ENCODE data around the gene MT1HL1. TPM values are rescaled to one million over a fixed set of nuclear protein-coding genes. Genes with fewer than 3 reads are reported as not detected.

Gene MT1HL1
- total and polyA plus RNA-seq, 4 donors = 0.78 TPM; not detected in 3

- Histone ChIP-seq H3K4me1 (ENCODE audit: control insufficient read depth in 4 of 4, insufficient read depth in 4 of 4, low read length in 3 of 4) (no peaks in the 10 kb centered on the region), H3K27ac (ENCODE audit: low read depth in 1 of 2, low read length in 2 of 2) (no peak overlapping the region), H3K36me3 (ENCODE audit: control insufficient read depth in 4 of 4, insufficient read depth in 3 of 4, low read depth in 1 of 4, low read length in 3 of 4) (no peaks in the 10 kb centered on the region), H3K9ac (ENCODE audit: low read depth in 1 of 2, low read length in 2 of 2) (no peak overlapping the region), H3K27me3 (ENCODE audit: control insufficient read depth in 4 of 4, insufficient read depth in 4 of 4, low read length in 3 of 4) (no peaks in the 10 kb centered on the region), H3K4me3 (ENCODE audit: low read depth in 1 of 3, low read length in 3 of 3) (no peak overlapping the region), H3K9me3 (ENCODE audit: control insufficient read depth in 4 of 4, low read length in 3 of 4) (peaks cover 0 to 11% (median 6%) of the 10 kb centered on the region in 4 donors)
- DNase-seq (ENCODE audit: low spot score) = no peak
- 45% methylated on average over 1 of the region's 1 CpG for WGBS
- TF ChIP-seq ZBTB33 (IDR thresholded peaks at IDR 0.05) (no peak), NR2F2 (IDR thresholded peaks at IDR 0.05) (no peak), CTCF (IDR thresholded peaks at IDR 0.05; ENCODE audit: low read depth, low read length, missing input control) (no peak), HNF4G (IDR thresholded peaks at IDR 0.05) (no peak), SP1 (IDR thresholded peaks at IDR 0.05) (no peak), EGR1 (IDR thresholded peaks at IDR 0.05; ENCODE audit: low read depth in 2 of 2) (no peak), HNF4A (conservative IDR thresholded peaks at IDR 0.05) (no peak), MAX (IDR thresholded peaks at IDR 0.05) (no peak), REST (IDR thresholded peaks at IDR 0.05) (no peak), YY1 (IDR thresholded peaks at IDR 0.05) (no peak), FOXA1 (IDR thresholded peaks at IDR 0.05) (no peak), TAF1 (conservative IDR thresholded peaks at IDR 0.05) (no peak), ATF3 (IDR thresholded peaks at IDR 0.05) (no peak), RXRA (IDR thresholded peaks at IDR 0.05) (no peak), RAD21 (IDR thresholded peaks at IDR 0.05) (no peak), FOXA2 (IDR thresholded peaks at IDR 0.05) (no peak), JUND (IDR thresholded peaks at IDR 0.05) (no peak)
Measured at GRCh38 chr1:236990052-236990445, 14.2 kb downstream of the MT1HL1 start.
